NOMO-1 treated with DMSO at 0.1 percent for 48 hours (cell line): ENCODE data around the gene CFAP74.

ENCODE experiments used
- DNase-seq: peaks from one replicate; lab custom pipeline; 2025; ENCODE audit not compliant: unreplicated experiment; lab: John Stamatoyannopoulos, UW

CFAP74 gene

GRCh38 chr1:1929639-1930545, 73.7 kb downstream of the CFAP74 start:
- DNase-seq, result no peak

DNA sequence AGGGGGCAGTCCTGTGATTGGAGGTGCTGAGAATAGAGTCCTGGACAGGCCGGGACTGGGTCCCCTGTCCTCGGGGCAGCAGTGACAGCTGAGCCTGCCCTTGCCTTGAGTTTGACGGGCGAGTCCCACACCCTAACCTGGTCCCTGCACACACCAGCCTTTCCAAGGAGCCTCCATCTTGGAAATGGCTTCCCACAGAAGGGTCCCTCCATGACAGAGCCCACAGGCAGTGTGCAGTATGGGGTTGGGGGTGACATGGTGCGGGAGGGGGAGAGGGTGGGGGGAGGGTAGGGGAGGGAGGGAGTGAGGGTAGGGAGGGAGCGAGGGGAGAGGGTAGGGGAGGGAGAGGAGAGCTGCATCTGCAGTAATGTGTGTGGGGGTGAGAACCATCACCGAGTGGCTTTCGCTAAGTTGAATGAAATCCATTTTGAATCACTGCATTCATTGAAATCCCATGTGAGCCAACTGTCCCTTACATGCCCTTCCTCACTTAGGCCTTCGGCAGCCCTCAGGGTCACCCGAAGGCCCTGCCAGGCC, 74.4 kb downstream of the CFAP74 start:
- DNase-seq, result no peak

- no peak for DNase-seq
Measured at GRCh38 chr1:1928231-1929101, 75.1 kb downstream of the CFAP74 start.

- DNase-seq, result no peak
Measured at GRCh38 chr1:1927751-1928150, 75.8 kb downstream of the CFAP74 start.

DNA sequence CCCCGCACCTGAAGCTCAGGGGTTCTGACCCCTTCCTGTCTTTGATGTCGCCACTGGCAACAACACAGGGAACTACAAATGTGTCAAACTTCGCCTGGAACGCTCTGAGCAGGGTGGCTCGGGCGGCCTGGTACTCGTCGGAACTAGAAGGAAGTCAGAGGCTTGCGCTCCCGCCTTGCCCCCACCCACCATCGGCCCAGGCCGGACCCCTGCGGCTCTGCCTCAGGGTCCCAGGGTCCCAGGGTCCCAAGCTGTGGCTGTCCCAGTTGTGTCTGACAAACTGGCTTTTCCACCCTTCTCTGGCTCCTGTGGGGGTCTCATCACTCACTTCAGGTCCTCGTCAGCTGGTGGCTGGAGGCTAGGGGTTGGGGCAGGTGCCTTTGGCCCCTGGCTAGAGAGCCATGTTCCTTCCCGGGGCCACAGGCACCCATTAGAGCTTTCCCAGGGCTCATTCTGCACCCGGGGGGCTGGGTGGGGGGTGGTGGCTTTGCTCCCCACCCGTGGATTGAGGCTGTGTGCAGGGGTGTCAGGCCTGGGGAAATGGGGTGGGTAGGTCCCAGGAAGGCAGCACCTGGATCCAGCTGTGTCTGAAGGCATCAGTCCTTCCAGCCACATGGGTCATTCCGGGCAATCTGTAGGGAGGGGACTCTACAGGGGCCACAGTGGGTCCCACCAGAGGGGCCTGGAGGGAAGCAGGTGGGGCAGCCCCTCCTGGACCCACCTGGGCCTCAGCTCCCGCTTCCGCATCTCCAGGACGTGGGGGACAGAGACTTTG, 76.5 kb downstream of the CFAP74 start:
- DNase-seq, result no peak

- DNase-seq, result no peak
Measured at GRCh38 chr1:1926346-1926811, 77.2 kb downstream of the CFAP74 start.

DNA sequence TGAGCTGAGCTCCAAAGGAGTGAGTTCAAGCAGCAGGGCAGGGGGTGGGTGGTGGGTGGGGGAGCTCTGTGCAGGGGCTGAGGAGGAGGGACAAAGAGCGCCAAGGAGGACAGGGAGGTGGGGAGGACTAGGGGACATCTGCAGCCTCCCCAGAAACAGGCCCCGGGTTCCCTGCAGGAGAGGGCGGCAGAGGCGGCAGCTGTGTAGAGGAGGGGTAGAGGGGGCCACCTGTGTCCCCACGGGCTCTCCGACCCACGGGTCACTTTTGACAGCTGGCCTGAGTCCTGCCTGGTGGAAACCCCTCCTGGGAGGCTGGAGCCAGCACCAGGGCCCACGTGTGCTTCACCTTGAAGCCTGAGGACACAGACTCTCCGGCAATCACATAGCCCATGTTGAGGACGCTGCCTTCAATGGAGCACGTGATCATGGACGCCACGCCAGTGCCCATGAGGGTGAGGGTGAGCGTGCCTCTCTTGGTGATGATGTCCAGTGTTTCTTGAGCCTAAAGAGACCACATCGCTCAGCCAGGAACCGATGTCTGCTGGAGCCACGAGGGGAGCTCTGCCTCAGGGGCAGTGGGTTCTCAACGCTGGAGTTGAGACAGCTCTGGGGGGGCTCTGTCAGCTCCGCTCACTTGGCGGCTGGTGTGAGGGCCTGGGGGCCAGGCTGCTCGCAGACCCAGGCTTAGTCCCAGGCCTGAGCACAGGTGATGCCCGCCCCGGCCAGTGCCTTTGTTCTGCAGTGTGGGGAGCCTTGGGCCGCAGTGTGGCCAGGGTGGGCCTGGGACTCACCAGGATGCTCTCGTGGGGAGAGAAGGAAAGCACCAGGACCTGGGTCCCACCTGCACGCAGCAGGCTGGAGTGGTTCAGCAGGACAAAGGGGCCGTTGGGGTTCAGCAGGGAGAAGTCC, 77.9 kb downstream of the CFAP74 start:
- no peak for DNase-seq

GRCh38 chr1:1924849-1925248, 78.7 kb downstream of the CFAP74 start:
- no peak for DNase-seq

DNA sequence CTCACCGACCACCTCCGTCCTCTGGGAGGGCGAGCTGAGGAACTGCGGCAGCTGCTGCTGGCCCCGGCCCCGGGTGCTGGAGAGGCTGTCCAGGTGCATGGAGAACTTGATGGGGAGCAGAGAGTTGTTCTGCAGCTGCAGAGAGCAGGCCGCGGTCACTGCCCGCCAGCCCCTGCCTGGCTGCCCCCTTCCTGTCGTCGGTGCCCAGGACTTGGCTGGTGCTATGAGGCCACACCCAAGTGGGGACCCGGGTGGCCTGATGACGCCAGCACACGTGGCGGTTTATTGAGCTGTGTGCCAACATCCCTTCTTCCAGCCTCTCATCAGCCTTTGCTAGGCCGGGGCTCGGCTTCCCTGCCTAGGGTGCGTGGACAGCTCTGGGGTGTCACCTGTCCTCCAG, 79.2 kb downstream of the CFAP74 start:
- DNase-seq, result no peak

GRCh38 chr1:1922956-1923833, 80.4 kb downstream of the CFAP74 start:
- DNase-seq, result no peak

DNA sequence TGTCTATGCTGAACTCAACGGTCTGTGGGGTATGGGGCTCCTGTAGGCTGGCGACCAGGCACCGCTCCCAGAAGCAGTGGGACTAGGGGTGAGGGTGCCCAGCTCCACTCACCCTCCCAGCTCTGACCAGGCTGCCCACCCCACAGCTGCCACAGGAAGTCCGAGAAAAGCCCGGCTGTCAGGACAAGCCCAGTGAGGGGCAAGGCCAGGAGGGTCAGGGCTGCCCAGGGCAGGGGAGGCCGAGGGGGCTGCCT, 81.0 kb downstream of the CFAP74 start:
- no peak for DNase-seq

GRCh38 chr1:1921901-1922701, 81.5 kb downstream of the CFAP74 start:
- no peak for DNase-seq

- DNase-seq, result no peak
Measured at GRCh38 chr1:1921459-1921862, 82.1 kb downstream of the CFAP74 start.

DNA sequence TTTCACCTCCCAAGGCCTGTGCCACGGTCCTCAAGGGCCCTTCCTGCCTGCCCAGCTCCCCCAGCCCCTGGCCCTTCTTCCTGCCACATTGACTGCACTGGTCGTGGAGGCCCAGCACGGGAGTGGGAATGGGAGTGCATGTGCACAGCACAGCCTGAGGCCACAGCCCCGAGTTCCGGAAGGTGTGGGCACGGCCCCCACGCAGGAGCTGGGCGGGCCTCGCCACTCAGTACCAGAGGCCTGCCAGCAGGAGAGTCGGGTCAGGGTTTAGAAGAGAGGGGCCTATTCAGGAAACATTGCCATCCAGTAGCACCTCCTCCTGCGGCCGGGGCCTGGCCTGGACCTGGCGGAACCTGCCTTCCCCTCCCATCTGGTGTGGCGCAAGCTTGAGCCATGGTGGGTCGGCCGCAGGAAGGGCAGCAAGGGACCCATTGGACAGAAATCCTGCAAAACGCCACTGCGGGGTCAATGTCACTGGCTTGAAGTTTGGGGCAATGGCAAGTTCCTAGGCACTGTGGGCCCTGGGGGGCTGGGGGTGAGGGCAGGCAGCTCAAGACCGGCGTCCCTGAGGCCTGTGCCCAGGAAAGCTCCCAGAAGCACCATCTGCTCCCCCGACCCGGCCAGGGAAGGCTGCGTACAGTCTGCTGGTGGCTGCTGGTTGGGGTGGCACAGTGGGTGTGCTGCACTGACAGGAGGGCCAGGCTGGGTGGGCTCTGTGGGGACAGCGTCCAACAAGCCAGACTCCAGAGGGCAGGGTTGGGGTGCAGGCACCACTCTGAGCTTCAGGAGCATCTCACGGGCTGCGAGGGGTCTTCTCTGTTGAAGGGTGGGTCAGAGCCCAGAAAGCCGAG, 82.8 kb downstream of the CFAP74 start:
- DNase-seq, result no peak

DNA sequence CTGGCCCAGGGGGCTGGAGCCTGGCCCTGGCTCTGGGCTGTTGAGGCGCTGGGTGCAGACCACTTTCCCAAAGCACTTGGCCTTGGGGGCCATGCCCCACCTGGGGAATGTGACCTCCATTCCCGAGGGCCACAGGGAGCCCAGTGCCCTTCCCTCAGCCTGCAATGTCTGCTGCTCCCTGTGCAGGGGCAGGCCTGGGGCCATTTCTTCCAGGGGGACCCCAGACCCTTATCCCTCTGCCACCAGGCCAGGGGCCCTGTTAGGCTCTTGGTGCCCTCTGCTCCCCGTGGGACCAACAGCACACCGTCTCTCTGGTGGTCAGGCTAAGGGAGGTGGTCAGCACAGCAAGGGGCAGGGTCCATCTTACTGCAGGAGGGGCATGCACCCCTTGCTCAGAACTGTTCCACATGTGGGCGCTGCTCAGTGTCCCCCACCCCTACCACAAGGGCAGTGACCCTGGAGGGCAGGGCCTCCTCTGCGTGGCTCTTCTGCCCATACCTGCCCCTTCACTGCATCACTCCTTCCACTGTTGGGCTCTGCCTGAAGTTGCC, 83.5 kb downstream of the CFAP74 start:
- DNase-seq, result no peak

DNA sequence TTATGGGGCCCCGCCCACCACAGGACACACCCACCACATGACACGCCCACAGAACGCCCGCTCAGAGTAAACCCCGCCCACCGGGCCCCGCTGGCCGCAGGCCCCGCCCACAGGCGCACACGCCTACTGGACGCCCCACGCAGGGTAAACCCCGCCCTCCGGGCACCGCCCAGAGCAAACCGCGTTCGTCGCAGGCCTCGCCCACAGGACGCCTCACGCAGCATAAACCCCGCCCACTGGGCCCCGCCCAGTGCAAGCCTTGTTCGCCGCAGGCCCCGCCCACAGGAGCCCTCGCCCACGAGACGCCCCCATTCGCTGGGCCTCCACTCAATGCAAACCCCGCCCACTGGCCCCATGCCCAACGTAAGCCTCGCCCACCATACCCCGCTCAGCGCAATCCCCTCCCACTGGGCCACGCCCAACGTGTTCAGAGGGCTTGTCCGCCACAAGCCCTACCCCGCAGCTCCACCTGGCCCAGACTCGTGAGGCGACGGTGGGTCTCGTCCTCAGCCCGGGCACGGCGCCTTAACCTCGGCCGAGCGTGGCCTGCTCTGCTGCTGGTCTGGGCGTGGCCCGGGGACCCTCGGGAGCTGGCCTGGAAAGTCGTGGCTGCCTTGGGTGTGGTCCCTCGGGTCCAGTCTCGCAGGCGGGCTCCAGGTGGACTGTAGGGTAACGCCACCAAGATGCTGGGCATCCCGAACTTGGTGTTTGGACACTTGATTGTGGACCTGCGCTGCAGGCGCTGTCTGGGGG, 84.1 kb downstream of the CFAP74 start:
- peak; percentile 95 for DNase-seq
